Activated CD4-positive, CD25-positive, alpha-beta regulatory T cell treated with anti-CD3 and anti-CD28 coated beads, Interleukin-2, amount 50 U/mL, for 72 hours (primary cell): ENCODE measurements around the gene PLPPR1.

Source experiments
- DNase-seq: peaks from one replicate; pipeline ENCODE4 v3.0.0; 2021

Gene PLPPR1

GRCh38 chr9:101354765-101355708, 326.5 kb downstream of the PLPPR1 start:
- no peak for DNase-seq

GRCh38 chr9:101356619-101357018, 328.1 kb downstream of the PLPPR1 start:
- DNase-seq: no peak

DNA sequence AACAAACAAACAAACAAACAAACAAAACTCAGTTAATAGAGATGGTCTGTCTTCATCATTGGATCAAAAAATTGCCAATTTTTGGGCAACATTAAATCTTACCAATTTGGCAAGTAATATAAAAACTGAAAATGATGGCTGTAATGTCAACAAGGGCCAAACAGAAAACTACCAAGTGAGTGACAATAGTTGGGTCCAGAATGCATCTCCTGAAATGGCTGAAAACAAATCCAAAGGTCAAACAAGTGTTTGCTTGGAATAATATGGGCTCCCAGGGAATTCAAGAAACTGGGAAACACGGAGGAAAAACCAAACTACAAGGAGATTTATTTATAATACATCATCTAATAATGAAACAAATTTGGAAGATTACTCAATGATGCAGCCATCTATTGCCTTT, 331.2 kb downstream of the PLPPR1 start:
- DNase-seq: no peak

GRCh38 chr9:101360647-101361046, 332.1 kb downstream of the PLPPR1 start:
- DNase-seq: no peak

- DNase-seq: no peak
Observed at GRCh38 chr9:101362450-101362849, 333.9 kb downstream of the PLPPR1 start.

DNA sequence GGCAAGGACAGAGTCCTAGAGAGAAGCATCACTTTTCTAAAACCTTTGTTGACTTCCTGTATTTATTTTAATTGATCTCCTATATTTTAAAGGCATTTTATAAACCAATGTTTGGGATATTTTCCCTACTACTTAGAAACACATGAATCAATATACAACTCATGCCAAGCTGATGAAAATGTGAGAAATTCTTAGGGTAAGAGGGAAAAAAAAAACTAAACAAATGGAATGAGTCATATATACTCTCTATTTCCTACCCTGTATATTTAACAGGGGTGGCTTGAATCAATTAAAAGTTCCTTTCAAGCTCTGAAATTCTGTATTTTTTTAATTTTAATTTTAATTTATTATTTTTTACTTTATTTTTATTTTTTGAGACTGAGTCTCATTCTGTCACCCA, 336.7 kb downstream of the PLPPR1 start:
- no peak for DNase-seq

DNA sequence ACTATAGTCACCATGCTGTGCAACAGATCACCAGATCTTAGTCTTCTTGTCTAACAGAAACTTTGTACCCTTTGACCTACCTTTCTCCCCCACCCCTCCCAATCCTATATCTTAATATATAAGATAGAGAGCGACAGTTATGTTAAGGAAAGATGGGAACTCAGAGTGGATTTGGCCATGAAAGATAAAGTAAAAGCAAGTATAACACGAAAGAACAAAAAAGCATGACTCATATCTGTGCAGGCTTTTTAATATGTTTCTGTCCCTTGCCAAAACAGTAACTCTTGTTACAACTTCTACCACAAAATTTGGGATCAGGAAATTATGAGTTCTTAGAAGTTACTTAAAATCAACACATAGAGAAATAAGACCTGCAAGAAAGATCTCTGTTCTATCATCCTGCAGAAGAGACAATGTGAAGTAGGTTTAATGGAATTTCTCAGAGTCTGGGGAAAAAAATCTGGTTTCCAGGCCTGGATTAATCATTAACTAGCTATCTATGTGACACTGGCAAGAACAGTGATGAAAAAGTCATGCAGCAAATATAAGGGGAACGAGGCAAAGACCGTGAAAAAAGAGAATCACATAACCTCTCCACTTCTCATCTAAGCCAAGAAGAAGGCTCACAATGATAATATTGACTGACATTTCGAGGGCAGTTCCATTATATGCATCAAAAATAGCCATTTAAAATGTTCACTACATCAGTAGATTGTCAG, 337.7 kb downstream of the PLPPR1 start:
- DNase-seq: no peak

DNA sequence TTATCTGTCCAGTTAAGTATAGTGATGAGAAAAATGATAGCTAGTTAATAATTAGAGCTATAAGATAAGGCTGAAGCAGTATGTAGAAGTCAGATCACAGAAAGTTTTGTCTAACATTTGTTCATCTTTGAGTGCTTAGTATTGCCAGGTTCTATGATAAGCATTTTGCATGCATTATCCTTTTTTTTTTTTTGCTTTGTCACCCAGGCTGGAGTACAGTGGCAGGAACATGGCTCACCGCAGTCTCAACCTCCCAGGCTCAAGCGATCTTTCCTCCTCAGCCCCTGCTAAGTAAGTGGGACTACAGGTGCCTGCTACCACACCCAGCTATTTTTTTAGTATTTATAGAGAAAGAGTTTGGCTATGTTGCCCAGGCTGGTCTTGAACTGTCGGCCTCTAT, 338.8 kb downstream of the PLPPR1 start:
- DNase-seq: no peak

DNA sequence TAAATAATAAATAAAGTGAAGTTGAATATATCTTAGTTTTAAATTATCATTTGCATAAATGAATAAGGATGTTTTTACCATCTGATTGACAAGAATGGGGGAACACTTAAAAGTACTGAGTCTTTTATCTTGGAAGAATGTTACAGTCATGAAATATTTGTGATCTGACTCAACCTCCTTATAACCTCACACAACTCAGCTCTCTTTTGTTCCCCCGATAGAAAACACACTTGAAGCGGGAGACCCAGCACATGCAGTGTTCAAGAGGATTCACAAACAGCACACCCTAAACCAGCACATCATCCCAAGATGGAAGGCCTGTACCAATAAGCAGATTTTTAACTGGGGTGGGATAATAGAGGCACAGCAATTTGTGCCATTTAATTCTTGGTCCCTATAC, 340.8 kb downstream of the PLPPR1 start:
- DNase-seq: no peak

- no peak for DNase-seq
Observed at GRCh38 chr9:101369884-101370531, 341.5 kb downstream of the PLPPR1 start.

DNA sequence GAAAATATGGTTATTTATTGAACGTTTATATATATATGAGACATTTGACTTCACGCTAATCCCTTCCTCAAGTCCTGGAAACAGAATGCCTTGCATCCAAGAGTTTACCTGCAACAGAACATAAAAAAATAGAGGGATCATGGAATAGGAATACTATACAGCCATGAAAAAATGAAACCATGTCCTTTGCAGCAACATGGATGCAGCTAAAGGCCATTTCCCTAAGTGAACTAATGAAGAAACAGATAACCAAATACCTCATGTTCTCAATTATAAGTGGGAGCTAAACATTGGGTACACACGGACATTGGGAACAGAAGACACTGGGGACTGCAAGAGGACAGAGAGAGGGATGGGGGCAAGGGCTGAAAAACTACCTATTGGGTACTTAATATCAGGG, 343.3 kb downstream of the PLPPR1 start:
- no peak for DNase-seq

DNA sequence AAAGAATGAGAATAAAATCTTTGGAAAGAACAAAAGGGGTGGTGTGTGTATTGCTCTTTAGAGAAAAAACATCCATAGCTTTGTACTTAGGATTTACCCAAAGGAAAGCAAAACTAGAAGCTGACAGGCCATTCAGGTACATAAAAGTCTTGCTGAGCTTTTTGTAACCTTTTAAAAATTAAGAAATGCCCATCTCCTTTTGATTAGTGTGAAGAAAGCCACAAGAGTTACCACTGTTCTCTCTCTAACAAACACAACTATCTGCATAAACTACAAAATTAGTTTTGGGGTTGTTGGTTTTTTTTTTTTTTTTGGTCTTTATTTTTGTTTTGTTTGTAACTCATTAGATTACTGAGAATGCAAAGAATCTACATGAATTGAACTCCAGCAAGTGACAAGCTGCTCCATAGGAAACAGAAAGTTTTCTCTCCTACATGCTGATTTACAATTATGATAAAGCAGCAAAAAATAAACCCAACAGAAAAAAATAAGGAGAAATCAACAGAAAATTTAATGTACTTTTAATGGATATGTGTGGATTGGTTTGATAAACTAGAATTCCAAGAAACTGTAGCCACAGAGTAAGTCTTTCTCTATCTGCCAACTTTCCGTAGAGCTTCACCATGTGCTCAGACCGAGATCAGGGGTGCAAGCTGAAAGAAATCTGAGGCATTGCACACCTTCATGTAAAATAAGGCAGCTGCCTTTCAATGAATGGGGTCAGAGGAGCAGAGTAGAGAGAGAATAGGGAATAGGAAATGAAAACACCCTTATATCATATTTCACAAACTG, 344.0 kb downstream of the PLPPR1 start:
- no peak for DNase-seq
